Tibial nerve (tissue), 3 donors: ENCODE results near the gene TCFL5.

ENCODE experiments used
- POLR2A ChIP-seq, 2 donors: fragments of 450-650 bp; IDR thresholded peaks; one replicate each; pipeline ENCODE4 v1.6.1; 2017; ENCODE audit warnings: antibody characterized with exemption in 2 of 2, mild to moderate bottlenecking in 2 of 2, moderate library complexity in 2 of 2
- TF ChIP-seq, protein P1 (sequence below), 5 experiments: fragments of 200-600 bp in 3 of 5; fragments of 450-650 bp in 2 of 5; sonication (generic) in 3 of 5; IDR thresholded peaks; one replicate each; pipeline ENCODE4 v1.5.1; 2016 to 2019; ENCODE audit warnings: antibody characterized with exemption in 5 of 5, mild to moderate bottlenecking in 3 of 5, moderate library complexity in 2 of 5

DNA sequence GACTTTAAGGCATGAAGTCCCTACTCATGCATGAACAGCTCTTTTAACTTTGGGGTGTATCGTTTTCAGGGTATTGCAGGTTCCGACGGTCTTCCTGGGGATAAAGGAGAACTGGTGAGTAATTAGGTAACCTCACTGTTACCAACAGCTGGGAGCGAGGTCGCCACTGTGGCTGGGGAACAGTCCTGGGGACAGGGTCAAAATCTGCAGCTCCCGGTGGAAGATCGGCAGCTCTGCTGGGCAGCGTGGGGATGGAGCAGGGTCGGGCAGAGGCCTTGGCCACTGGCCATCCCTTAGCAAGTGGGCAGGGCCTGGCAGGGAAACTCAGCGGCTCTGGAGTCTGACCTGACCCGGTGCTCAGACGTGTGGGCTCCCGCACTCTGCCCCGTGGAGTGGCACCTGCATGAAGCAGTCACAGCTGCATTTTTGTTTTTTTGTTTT lies 28.7 kb downstream of the TCFL5 start:
- TF ChIP-seq, protein P1, sequence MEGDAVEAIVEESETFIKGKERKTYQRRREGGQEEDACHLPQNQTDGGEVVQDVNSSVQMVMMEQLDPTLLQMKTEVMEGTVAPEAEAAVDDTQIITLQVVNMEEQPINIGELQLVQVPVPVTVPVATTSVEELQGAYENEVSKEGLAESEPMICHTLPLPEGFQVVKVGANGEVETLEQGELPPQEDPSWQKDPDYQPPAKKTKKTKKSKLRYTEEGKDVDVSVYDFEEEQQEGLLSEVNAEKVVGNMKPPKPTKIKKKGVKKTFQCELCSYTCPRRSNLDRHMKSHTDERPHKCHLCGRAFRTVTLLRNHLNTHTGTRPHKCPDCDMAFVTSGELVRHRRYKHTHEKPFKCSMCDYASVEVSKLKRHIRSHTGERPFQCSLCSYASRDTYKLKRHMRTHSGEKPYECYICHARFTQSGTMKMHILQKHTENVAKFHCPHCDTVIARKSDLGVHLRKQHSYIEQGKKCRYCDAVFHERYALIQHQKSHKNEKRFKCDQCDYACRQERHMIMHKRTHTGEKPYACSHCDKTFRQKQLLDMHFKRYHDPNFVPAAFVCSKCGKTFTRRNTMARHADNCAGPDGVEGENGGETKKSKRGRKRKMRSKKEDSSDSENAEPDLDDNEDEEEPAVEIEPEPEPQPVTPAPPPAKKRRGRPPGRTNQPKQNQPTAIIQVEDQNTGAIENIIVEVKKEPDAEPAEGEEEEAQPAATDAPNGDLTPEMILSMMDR (IDR thresholded peaks at IDR 0.05) = no peak
- TF ChIP-seq POLR2A (IDR thresholded peaks at IDR 0.05) = no peak
